ENCODE data around the gene RPS15.
"Not testable (repeated sequence)": the region's sequence is repeated elsewhere in the genome, so short reads cannot be mapped to it uniquely, and the experiment has no call there.

Gene RPS15

DNA sequence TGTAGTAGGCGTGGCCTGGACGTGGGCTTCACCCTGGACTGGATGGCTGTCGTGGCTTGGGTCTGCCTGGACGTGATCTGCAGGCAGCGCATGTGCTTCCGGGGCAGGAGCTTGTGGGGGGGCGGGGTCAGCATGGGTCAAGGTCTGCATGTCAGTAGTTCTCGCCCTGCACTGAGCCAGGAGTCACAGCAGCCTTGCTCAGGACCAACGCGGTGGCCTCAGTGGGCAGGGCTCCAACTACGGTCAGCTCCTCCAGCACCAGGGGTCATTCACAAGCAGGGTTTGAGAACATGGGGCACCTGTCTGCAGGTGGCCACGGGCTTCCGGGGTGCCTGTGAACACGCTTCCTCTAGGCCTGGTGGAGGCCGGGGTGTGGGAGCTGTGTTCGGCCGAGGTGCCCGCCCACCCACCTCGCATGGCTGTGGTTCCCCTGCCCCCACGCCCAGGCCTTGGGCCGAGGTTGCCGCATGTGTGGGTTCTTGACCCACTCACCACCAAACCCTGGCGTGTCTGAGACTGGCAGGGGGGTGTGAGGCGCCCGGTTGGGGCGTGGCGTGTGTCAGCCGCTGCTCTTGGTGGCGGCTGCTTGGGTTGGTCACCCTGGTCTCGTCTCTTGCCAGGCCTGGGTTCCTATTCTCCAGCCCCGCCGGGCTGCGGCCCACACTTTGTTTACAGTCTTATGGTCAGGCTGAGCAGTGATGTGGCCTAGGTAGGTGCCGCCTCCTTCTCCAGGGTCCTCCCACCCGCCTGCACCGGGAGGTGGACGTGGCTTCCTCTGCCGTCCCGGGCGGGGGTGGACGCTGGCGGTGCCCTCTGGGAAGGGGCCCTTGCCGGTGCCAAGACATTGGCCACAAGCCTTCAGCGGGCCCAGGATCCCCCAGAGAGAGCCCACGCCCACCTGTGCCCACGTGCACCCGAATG lies 4.8 kb upstream of the RPS15 start:
- DNase-seq (ENCODE audit: low read depth, low spot score) = no peak

DNA sequence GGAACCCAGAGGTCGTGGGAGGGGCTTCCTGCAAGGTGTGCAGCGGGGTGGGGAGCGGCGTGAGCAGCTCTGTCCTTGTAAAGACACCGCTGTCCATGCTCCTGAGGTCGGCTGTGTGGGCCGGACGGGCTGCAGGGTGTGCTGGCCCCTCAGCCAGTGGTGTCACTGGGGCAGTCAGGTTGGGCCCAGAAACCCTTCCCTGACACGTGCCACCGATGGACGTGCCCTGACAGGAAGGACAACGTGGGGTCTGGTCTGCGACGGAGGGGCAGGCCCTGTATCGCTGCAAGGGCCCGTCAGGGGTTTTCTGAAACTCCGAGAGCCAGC lies 4.2 kb upstream of the RPS15 start:
- DNase-seq (ENCODE audit: low read depth, low spot score) = no peak

DNA sequence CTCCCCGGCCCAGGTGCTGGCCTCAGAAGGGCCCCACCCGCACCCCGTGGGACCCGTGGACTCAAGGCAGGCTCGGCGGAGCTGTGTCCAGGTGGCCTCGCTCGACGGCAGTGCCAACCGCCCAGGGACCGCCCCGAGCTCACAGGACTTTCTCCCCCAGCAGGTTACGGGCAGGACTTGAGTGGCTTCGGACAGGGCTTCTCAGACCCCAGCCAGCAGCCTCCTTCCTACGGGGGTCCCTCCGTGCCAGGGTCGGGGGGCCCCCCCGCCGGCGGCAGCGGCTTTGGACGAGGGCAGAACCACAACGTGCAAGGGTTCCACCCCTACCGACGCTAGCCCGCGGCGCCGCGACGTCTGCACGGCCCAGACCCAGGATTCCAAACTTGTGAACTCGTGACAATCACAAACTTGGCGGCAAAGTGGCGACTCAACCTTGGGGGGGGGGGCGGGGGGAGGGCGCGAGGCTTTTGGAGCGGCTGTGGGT lies 3.6 kb upstream of the RPS15 start:
- no peak for DNase-seq (ENCODE audit: low read depth, low spot score)

DNA sequence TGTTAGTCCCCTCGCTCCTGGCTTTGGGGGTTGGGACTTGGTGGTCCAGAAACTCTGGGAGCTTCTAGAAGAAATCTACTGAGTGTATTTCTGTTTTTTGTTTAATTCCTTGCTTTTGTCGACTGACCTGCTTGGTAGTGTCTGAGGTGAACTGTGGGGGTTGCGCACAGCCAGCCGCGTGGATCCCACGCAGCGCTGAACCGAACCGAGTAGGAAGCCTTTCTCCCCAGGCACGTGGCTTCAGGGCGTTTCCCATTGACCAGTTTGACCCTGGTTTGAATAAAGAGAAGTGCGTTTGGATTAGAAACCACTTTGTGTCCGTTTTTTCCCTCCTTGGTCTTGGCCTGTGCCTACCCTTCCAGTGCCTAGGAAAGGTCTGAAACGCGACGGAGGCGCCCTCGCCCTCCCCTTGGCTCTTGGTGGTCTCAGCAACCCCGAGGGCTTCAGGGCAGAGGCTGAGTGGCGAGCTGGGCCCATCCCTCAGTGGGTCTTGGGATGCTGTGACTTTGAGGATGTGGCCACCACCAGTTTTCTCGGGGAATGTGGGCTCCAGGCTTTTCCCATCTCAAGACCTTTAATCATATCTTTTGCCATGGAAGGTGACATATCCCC lies 2.7 kb upstream of the RPS15 start:
- DNase-seq (ENCODE audit: low read depth, low spot score) = no peak

DNA sequence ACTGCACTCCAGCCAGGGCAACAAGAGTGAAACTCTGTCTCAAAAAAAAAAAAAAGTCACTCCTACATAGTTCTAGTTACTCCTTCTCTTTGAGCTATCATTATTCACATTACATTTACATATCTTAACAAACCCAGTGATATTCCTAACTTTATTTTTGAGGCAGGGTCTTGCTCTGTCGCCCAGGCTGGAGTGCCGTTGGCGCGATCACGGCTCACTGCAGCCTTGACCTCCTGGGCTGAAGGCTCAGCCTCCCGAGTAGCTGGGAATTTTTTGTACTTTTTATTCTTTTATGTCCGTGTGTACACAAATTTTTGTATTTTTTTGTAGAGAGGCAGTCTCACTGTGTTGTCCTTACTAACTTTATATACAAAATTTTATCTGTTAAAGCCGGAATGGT lies 587 bp upstream of the RPS15 start:
- DNase-seq (ENCODE audit: low read depth, low spot score) = no peak

DNA sequence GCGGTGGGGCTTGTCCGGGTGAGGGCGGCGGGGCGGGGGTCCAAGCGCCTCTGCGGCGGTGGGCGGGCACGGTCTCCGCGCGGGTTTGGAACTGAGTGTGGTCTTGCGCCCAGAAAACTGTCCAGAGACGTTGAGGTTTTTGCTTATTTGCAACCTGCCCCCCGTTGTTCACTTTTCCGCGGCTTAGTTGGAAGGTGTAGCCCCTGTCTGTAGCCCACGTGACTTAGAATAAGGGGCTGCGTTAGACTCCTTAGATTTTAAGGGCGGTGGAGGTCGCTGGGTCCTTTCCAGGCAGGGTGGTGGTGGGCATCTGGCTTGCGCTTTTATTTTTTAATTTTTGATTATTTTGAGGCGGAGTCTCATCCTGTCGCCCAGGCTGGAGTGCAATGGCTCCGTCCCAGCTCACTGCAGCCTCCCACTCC lies 748 bp downstream of the RPS15 start:
- DNase-seq (ENCODE audit: low read depth, low spot score) = no peak

DNA sequence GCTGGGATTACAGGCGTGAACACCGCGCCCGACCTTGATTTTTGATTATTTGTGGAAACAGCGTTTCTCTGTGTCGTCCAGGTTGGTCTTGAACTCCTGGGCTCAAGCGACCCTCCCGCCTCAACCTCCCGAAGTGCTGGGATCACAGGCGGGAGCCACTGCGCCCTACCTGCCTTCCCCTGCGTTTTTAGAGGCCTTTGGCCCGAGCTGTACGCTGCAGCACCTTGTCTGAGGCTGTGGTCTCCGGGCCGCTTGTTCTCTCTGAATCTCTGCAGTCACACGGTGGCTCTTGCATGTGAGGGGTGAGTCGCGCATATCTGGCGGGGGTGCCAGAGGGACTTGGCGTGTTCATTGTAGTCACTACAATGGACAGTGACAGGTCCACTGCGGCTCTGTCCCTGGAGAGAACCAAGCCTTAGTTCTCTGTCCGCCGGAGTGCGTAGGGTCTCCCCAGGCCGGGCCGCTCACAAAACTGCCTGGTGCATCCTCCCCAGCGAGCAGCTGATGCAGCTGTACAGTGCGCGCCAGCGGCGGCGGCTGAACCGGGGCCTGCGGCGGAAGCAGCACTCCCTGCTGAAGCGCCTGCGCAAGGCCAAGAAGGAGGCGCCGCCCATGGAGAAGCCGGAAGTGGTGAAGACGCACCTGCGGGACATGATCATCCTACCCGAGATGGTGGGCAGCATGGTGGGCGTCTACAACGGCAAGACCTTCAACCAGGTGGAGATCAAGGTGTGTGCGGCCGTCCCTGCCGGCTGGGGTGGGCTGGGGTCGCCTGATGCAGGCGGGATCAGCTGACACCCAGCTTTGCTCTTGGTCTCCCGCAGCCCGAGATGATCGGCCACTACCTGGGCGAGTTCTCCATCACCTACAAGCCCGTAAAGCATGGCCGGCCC lies 1.6 kb downstream of the RPS15 start:
- DNase-seq (ENCODE audit: low read depth, low spot score) = not testable (repeated sequence)

DNA sequence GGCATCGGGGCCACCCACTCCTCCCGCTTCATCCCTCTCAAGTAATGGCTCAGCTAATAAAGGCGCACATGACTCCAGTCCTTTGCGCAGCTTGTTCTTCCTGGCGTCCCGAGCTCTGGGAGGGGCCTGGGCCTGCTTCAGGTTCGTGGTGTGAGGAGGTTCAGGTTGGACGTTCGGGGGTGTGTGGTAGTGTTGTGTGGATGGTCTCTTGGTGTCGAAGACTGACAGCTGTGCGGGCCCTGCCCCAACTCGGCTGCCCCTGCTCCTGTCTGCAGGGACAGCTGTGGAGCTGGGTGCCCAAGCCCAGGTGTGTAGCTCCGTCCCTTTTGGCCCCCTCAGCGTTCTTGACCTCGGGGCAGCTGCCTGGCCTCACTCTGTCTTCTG lies 2.2 kb downstream of the RPS15 start:
- no peak for DNase-seq (ENCODE audit: low read depth, low spot score)

DNA sequence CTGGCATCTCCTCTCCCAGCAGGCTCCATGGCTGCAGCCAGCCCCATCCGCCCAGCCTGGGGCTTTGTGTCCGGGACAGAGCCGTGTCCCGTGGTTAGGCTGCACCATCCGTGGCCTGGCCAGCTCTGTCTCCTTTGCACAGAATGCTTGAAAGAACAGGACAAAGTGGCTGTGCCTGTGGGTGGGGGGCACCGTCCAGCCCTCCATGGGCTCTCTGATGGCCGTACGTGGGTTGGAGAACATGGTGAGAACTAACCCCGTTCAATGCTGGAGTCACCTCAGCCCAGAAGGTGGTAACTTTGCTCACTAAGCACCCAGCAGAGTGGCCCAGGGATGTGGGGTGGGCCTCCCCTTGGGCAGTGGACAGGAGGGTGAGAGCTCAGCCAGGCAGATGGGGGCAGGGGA lies 2.8 kb downstream of the RPS15 start:
- DNase-seq (ENCODE audit: low read depth, low spot score) = no peak

DNA sequence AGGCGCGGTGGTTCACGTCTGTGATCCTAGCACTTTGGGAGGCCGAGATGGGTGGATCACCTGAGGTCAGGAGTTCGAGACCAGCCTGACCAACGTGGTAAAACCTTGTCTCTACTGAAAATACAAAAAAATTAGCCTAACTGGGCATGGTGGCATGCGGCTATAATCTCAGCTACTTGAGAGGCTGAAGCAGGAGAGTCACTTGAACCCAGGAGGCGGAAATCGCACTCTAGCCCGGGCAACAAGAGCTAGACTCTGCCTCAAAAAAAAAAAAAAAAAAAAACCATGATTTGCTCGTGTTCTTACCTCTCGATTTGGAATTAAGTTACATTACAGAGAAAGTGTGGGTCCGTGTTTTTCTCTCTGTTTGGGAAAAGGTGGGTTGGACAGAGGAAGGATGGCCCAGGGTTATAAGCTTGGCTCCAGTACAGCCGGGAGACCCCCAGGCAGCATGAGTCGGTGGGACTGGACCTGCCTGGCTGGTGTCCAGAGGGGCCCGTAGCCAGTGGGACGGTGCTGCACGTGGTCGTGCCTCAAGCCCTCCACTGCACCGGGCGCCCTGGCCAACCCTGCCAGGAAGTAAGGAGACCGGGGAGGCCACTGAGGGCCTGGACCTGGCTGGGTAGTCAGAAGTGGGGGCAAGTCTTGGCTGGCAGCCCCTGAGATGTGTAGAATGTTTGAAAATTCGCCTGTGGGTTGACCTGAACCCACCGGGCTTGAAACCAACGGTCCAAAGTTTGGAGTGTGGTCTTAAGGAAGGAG lies 3.7 kb downstream of the RPS15 start:
- DNase-seq (ENCODE audit: low read depth, low spot score) = no peak

DNA sequence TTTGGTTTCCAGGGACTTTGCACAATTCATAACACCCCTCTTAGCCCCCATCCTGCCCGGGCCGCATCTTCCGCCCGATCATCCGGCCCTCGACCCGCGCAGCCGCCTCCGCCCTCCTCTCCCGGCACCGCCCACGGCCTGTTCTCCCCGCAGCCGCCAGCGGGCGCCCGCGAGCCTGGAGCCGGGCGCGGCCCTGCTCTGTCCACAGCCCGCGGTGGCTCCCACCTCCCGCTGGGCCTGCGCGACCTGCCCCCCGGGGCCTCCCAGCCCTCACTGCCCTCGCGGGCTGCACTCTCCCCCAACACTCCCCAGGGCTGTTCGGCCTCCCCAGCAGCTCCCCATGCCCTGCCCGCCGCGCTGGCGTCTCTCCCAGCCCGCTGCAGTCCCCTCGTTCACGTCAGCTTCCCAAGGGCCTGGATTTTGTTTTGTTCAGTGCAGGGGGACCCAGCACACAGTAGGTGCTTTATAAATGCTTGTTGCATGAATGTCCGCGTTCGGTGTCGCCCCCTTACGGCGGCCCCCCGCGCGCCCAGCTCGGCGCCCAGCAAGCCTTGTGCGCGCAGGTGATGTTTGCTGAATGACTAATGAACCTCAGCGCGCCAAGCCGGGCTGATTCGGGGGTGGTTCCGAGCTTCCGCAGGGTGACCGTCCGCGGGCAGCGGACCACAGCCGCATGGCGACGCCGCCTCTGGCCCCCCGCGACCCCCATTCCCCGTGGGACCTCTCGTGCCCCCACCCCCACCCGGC lies 7.2 kb downstream of the RPS15 start:
- DNase-seq (ENCODE audit: low read depth, low spot score) = peak; percentile 49

DNA sequence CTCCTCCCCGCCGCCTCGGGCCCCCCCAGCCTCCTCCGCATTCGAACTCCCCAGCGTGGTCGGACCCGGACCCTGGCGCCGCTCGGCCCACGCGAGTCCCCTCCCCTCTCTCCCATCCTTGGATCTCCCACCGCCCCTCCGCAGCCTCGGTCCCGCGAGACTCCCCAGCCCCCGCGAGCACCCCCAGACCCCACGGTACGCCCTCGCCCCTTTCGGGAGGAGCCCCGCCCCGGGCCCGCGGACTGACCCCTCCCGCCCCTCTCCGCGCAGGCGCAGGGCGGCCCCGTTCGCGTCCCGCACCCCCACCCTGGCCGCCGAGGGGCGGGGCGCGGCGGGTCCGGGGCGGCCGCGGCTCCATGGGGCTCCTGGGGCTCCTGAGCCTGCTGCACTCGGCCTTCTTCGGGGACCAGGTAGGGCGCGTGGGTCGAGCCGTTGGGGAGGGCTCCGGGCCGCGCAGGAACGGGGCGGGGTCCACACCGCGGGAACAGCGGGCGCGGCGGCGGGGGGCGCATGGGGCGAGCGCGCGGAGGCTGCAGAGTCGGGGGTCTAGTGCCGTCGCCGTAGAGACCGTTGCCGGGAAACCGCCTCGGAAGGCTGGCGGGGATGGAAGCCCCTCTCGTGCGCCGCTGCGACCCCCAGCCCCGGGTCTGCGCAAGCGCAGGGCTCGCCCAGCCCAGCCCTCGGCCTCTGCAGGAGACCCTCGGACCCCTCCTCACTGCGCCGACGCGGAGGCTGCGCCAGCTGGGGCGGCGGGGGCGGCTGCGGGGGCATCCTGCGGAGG lies 7.9 kb downstream of the RPS15 start:
- DNase-seq (ENCODE audit: low read depth, low spot score) = no peak

DNA sequence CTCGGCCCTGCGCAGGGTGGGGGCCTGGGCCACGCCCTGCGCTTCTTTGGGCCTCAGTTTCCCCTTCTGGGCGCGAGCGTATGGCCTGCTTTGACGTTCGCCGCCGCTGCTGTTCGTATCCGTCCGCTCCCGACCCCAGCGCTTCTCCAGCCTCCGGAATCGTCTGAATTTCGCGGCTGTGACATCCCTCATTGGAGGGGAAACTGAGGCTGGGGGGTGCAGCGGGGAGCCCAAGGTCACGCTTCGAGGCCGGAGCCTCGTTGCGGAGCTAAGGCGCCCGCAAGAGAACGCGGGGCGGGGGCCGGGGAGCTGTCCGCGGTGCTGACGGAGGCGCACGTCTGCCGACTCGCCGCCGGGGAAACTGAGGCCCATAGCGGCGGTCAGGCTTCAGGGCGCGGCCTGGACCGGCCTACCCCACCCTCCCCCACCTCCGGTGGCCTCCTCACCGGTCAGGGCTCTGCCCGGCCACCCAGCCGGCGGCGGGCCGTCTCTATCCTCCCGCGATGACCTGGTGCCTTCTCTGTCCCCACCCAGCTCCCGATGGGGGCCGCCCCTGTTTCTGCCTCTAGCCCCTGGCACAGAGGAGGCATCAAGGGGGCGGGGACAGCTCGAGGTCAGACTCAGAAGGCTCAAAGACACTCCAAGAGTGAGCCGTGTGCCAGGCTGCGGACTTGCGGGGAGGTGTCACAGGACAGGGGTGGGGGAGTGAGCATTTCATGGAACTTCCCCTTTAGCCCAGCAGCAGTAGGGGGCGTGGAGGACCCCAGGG lies 8.7 kb downstream of the RPS15 start:
- no peak for DNase-seq (ENCODE audit: low read depth, low spot score)

DNA sequence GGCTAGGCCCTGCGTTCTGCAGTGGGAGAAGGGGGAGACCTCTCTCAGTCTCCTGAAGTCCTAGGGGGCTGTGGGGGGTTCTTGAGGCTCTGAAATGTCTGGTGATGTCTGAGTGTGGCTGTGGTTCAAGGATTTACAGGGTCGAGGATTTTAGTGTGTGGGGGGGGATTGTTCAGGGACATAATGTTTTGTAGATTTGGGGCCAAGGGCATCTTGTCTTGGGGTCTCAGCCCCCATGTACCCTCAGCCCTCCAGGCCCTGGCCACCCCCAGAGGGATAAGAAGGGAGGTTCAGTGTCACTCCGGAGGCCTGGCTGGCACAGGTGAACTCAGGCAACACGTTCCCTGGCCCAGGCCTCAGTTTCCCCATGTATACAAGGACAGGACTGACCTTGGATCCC lies 9.3 kb downstream of the RPS15 start:
- no peak for DNase-seq (ENCODE audit: low read depth, low spot score)

DNA sequence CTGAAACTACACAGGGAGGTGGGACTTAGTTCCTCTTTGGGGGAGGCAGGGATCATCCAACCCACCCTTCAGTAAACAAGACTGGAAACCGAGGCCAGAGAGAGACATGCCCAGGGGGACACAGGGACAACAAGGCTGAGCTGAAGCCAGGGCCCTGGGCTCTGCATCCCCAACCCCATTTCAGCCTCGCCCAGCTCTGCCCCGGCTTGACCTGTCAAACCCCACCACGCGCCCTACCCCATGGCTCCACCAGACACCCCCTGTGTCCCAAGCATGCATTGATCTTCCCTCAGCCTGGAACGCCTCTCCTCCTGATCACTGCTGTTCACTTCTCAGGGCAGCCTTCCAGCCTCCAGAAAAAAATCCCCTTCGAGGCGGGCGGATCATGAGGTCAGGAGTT lies 9.7 kb downstream of the RPS15 start:
- no peak for DNase-seq (ENCODE audit: low read depth, low spot score)

DNA sequence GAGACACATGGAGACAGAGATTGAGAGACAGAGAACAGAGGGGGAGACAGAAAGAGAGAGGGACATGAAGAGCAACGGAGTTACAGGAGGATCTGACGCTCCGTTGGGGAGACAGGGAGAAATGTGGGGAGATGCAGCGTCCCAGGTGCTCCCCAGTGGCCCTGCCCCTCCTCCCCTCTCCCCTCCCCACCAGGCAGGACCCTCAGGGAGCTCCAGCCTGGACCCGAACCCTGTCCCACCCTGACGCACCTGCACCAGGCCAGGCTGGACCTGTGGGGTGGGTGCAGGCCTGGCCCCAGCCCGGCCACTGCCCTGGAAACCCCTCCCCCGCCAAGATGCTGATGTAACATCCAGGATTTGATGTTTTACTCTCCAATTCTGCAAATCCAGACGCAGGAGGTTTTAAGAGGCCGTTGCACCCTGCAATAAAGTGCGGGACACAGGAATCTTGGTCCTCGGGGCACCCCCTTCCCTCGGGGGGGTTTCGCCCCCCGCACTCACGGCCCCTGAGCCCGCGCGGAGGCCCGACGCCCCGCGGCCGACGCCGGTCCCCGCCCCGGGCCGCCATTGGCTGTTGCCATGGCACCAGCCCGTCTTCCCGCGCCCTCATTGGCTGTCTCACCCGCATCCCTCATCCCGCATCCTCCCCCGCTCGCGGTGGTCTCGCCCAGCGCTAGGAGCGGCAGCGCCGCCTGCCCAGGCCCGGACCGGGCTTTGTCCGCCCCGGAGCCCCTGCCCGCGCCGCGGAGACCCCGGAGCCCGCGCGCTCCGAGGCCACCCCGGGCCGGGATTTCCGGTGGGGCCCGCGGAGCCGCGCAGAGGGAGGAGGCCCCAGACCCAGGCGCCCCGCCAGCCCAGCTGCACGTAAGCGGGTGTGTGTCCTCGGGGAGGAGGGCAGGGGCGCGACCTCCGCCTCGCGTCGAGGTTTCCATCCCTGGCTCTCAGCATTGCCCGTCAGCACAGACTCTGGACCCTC lies 11.6 kb downstream of the RPS15 start, which contains the start of gene APC2:
TSS of gene APC2 (plus strand) at position 655 of the 976 bp plus-strand sequence. CDS start 2,881 bp downstream, outside the sequence.
- no peak for DNase-seq (ENCODE audit: low read depth, low spot score)

Measured in activated naive CD8-positive, alpha-beta T cell treated with anti-CD3 and anti-CD28 coated beads, Interleukin-2, amount 50 U/mL, for 16 hours (primary cell).